GM19372 (cell line): ENCODE measurements around the gene EIF3B.
A peak's percentile ranks its signal among the peaks of the same experiment; 100 is the strongest.
"Not testable (repeated sequence)": the region's sequence is repeated elsewhere in the genome, so short reads cannot be mapped to it uniquely, and the experiment has no call there.

Source experiments
- ATAC-seq: cut with Tn5 transposase; IDR thresholded peaks from one replicate; pipeline ENCODE4 v1.9.1; 2021; ENCODE audit warnings: mild to moderate bottlenecking, low read depth, moderate library complexity; ENCODE audit not compliant: unreplicated experiment

EIF3B gene

GRCh38 chr7:2354186-2354938 is at the start of gene EIF3B:
EIF3B (plus strand) TSS chr7:2354827; CDS start chr7:2354922, 95 bp downstream.
- peak; percentile 80 for ATAC-seq

- not testable (repeated sequence) for ATAC-seq
Measured at GRCh38 chr7:2305258-2305657, 49.4 kb upstream of the EIF3B start.

GRCh38 chr7:2306688-2307087 is 47.9 kb upstream of the EIF3B start:
- no peak for ATAC-seq

DNA sequence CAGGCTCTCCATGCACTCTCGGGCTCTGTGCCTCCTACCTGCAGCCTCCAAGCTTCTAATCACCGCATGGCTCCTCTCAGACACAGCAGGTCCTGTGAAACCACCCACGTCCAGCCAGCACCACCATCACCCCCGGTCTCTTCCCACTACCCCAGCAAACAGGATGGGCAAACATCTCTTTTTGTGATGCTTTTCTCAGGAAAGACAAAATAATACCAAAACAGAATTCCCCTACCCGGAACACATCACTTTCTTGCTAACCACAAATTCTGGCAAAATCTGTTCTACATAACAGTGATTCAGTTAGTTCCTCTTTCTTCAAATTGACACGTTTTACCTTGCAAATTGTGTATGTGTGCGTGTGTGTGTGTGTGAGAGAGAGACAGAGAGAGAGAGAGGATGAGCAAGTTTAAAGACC is 46.9 kb upstream of the EIF3B start:
- ATAC-seq: no peak

DNA sequence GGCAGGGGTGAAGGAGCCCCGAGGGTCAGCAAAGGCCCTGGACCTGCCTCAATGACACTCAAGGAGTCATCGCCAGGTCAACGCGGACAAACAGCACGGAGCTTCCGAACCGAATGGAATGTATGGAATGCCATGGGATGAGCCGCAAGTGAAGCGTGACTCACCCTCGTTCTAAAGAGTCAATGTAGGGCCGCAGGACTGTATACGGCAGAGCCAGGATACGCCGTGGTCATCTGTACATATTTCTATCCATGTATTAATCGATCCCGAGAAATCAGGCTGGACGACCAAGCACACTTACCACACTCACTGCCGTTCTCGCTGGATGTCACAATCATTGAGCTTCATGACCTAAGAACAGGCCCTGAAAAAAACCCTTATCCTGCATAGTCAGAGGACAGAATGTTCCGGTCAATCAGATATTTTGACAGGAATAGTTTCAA is 44.7 kb upstream of the EIF3B start:
- no peak for ATAC-seq

- no peak for ATAC-seq
Measured at GRCh38 chr7:2312267-2312929, 42.2 kb upstream of the EIF3B start.

- no peak for ATAC-seq
Measured at GRCh38 chr7:2313450-2314208, 41.0 kb upstream of the EIF3B start.

DNA sequence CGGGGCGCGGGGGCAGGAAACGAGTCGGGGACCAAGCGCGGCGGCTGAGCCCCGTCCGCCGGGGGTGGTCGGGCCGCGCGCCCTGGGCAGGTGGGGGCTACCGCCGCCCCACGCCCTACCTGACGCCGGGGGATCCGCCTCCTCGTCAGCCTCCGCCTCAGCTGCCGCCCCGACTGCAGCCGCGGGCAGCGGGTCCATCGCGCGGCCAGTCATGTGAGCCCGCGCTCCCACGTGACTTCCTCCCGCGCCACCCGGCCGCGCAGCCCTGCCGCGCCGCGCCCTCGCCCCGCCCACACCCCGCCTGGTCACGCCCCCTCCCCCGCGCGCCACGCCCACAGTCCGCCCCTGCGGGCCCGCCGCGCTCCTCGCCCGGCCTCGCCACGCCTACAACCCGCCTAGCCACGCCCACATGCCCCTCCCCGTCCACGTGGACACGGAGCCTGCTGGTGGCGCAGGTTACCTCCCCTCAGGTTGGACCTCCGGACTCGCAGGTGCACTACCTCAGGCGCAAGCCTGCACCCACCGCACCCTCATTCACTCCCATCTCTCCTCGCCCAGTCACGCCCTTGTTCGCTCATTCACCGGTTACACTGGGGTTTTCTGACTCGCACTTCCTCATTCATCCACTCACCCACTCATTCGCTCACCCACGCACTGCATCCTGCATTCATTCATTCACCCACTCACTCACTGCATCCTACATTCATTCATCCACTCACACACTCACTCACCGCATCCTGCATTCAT is 40.2 kb upstream of the EIF3B start, which contains the start of gene SNX8:
Gene SNX8 (minus strand): TSS at position 233 of the 747 bp plus-strand sequence. CDS start 20 bp downstream, at position 213.
- ATAC-seq: peak; percentile 65

GRCh38 chr7:2314956-2315530 is 39.6 kb upstream of the EIF3B start:
- not testable (repeated sequence) for ATAC-seq

DNA sequence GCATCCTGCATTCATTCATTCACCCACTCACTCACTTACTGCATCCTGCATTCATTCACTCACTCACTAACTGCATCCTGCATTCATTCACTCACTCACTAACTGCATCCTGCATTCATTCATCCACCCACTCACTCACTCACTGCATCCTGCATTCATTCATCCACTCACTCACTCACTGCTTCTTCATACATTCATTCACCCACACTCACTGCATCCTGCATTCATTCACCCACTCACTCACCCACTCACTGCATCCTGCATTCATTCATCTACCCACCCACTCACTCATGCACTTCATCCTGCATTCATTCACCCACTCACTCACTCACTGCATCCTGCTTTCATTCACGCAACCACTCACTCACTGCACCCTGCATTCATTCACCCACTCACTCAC is 38.8 kb upstream of the EIF3B start:
- no peak for ATAC-seq

- no peak for ATAC-seq
Measured at GRCh38 chr7:2316578-2316977, 38.0 kb upstream of the EIF3B start.

DNA sequence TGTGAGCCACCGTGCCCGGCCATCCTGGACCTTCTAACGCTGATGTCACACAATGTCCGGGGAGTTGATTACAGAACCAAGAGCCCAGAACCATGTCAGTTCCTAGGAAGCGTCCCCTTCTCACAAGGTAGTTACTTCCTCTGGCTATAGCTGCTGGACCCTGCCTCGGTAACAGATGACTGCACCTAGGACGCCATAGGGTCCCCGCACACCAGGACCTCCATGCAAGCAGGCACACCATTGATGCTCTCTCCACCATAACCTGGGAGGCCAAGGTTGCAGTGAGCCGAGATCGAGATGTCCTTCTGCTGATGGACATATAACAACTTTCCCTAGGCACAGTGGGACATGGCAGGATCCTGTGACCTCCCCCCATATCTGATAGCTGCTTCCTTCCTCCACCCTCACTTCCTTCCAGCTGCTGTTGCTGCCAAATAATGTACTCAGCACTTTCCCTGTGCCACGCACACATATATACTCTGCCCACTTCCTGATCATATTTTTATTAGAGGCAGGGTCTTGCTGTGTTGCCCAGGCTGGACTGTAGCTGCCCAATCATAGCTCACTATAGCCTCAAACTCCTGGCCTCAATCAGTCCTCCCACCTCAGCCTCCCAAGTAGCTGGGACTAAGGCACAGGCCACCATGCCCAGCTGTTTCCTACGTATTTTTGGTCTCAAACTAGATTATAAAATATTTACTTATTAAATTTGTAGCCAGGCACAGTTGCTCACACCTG is 36.9 kb upstream of the EIF3B start:
- ATAC-seq: no peak

GRCh38 chr7:2321020-2321419 is 33.6 kb upstream of the EIF3B start:
- no peak for ATAC-seq

- no peak for ATAC-seq
Measured at GRCh38 chr7:2325162-2325561, 29.5 kb upstream of the EIF3B start.

- no peak for ATAC-seq
Measured at GRCh38 chr7:2326951-2327350, 27.7 kb upstream of the EIF3B start.

GRCh38 chr7:2330493-2330892 is 24.1 kb upstream of the EIF3B start:
- ATAC-seq: no peak

- ATAC-seq: no peak
Measured at GRCh38 chr7:2331707-2332106, 22.9 kb upstream of the EIF3B start.

GRCh38 chr7:2332606-2333231 is 21.9 kb upstream of the EIF3B start:
- ATAC-seq: not testable (repeated sequence)
